IPS-20b (cell line): ENCODE data around the gene PARP12.

Source experiments
- H3K27ac ChIP-seq: one replicate; pipeline ENCODE4 v1.5.1; 2013; ENCODE audit warnings: low read length
- H3K27me3 ChIP-seq: 2 replicates; pipeline ENCODE4 v1.6.1; 2013; ENCODE audit warnings: mild to moderate bottlenecking, low read length, inconsistent platforms; ENCODE audit not compliant: insufficient read depth
- H3K36me3 ChIP-seq: 2 replicates; pipeline ENCODE4 v1.6.1; 2013; ENCODE audit warnings: low read depth, mild to moderate bottlenecking, inconsistent platforms, low read length, moderate library complexity; ENCODE audit not compliant: insufficient read depth
- H3K4me1 ChIP-seq: 2 replicates; pipeline ENCODE4 v1.6.1; 2013; ENCODE audit warnings: mild to moderate bottlenecking, control low read depth, inconsistent platforms, low read length, moderate library complexity; ENCODE audit not compliant: insufficient read depth
- H3K4me3 ChIP-seq: 2 replicates; pipeline ENCODE4 v1.5.1; 2013; ENCODE audit warnings: mild to moderate bottlenecking, low read length, inconsistent platforms
- H3K9ac ChIP-seq: 2 replicates; pipeline ENCODE4 v1.6.1; 2013; ENCODE audit warnings: low read depth, mild to moderate bottlenecking, inconsistent platforms, low read length, moderate library complexity
- H3K9me3 ChIP-seq: 2 replicates; pipeline ENCODE4 v1.6.1; 2013; ENCODE audit warnings: mild to moderate bottlenecking, low read depth, low read length, inconsistent platforms; ENCODE audit not compliant: insufficient read depth

Gene PARP12

GRCh38 chr7:140045697-140046096 lies 17.1 kb downstream of the PARP12 start:
- H3K9me3 ChIP-seq = no peaks in the 10 kb centered on the region
- H3K9ac ChIP-seq = no peak overlapping the region
- H3K27me3 ChIP-seq = no peaks in the 10 kb centered on the region
- no peak overlapping the region for H3K4me3 ChIP-seq
- H3K36me3 ChIP-seq = no peaks in the 10 kb centered on the region; the same call in 1 of the 2 replicates
- H3K27ac ChIP-seq = no peak overlapping the region
- no peaks in the 10 kb centered on the region for H3K4me1 ChIP-seq

GRCh38 chr7:140044251-140044650 lies 18.5 kb downstream of the PARP12 start:
- no peak overlapping the region for H3K9ac ChIP-seq
- no peak overlapping the region for H3K4me3 ChIP-seq
- H3K4me1 ChIP-seq = no peaks in the 10 kb centered on the region
- no peaks in the 10 kb centered on the region for H3K9me3 ChIP-seq
- H3K36me3 ChIP-seq = no peaks in the 10 kb centered on the region; the same call in 1 of the 2 replicates
- no peak overlapping the region for H3K27ac ChIP-seq
- H3K27me3 ChIP-seq = no peaks in the 10 kb centered on the region

GRCh38 chr7:140042386-140042670 lies 20.4 kb downstream of the PARP12 start:
- no peak overlapping the region for H3K27ac ChIP-seq
- no peak overlapping the region for H3K4me3 ChIP-seq
- no peaks in the 10 kb centered on the region for H3K9me3 ChIP-seq
- no peak overlapping the region for H3K9ac ChIP-seq
- no peaks in the 10 kb centered on the region for H3K4me1 ChIP-seq
- no peaks in the 10 kb centered on the region; the same call in 1 of the 2 replicates for H3K36me3 ChIP-seq
- no peaks in the 10 kb centered on the region for H3K27me3 ChIP-seq

DNA sequence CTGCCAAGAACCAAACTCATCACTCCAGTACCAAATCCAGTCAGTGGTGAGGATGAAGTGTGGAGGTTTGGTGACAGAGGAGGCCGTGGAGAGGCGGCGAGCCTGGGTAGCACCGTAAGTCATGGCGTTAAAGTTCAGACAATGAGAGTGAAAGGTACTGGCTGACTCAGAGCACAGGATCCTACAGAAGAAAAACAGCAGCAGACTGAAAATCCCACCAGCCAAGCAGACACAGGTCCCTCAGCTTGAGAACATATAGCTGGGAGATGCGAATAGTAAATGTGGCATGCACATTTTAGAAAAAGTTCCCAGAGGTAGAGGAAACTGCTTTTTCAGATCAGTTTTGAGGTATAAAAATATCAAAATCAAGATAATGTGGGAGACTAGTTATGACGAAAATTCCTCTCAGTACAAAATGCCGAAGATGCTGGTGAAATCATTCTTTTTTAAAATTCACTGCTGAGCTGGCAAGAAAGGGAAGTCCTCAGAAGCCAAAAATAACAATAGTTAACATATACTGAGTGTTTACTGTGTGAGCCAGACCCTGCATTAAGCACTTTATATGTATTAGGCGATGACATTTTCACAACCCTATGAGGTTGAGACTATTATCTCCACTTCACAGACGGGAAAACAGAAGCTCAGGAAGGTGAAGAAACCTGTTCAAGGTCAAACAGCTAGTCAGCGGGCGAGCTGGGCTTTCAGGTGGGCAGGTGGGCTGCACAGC lies 20.9 kb downstream of the PARP12 start:
- no peaks in the 10 kb centered on the region for H3K4me1 ChIP-seq
- no peaks in the 10 kb centered on the region; the same call in 1 of the 2 replicates for H3K36me3 ChIP-seq
- H3K4me3 ChIP-seq = no peak overlapping the region
- no peak overlapping the region for H3K9ac ChIP-seq
- H3K27ac ChIP-seq = no peak overlapping the region
- no peaks in the 10 kb centered on the region for H3K27me3 ChIP-seq
- no peaks in the 10 kb centered on the region for H3K9me3 ChIP-seq

DNA sequence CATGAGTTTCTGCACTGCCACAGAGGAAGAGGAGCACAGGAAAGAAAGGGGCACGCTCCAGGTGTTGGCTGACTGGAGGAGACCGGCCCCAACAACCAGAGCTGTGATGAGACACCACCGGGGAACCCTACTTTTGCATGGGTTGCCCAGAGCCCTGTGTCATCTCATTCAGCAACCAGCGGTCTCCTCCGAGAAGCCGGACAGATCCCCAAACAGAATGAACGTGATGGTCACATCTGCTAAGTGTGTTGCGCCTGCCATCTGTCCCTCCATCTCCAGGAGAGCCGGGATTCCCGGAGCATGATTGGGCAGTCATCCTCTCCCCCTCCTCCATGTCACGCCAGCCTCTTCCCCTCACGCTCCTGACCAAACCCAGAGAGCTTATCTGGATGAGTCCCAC lies 22.9 kb downstream of the PARP12 start:
- no peaks in the 10 kb centered on the region for H3K27me3 ChIP-seq
- no peaks in the 10 kb centered on the region for H3K9me3 ChIP-seq
- no peak overlapping the region for H3K27ac ChIP-seq
- H3K4me3 ChIP-seq = no peak overlapping the region
- H3K9ac ChIP-seq = no peak overlapping the region
- H3K4me1 ChIP-seq = no peaks in the 10 kb centered on the region
- no peaks in the 10 kb centered on the region; the same call in 1 of the 2 replicates for H3K36me3 ChIP-seq

GRCh38 chr7:140039066-140039465 lies 23.7 kb downstream of the PARP12 start:
- Histone ChIP-seq H3K4me3 (no peak overlapping the region), H3K27me3 (no peaks in the 10 kb centered on the region), H3K9me3 (no peaks in the 10 kb centered on the region), H3K4me1 (no peaks in the 10 kb centered on the region), H3K27ac (no peak overlapping the region), H3K36me3 (no peaks in the 10 kb centered on the region; the same call in 1 of the 2 replicates), H3K9ac (no peak overlapping the region)

- Histone ChIP-seq H3K27me3 (no peaks in the 10 kb centered on the region), H3K36me3 (no peaks in the 10 kb centered on the region; the same call in 1 of the 2 replicates), H3K4me1 (no peaks in the 10 kb centered on the region), H3K9ac (no peak overlapping the region), H3K4me3 (no peak overlapping the region), H3K9me3 (no peaks in the 10 kb centered on the region), H3K27ac (no peak overlapping the region)
Measured at GRCh38 chr7:140036224-140036962, 26.4 kb downstream of the PARP12 start.

DNA sequence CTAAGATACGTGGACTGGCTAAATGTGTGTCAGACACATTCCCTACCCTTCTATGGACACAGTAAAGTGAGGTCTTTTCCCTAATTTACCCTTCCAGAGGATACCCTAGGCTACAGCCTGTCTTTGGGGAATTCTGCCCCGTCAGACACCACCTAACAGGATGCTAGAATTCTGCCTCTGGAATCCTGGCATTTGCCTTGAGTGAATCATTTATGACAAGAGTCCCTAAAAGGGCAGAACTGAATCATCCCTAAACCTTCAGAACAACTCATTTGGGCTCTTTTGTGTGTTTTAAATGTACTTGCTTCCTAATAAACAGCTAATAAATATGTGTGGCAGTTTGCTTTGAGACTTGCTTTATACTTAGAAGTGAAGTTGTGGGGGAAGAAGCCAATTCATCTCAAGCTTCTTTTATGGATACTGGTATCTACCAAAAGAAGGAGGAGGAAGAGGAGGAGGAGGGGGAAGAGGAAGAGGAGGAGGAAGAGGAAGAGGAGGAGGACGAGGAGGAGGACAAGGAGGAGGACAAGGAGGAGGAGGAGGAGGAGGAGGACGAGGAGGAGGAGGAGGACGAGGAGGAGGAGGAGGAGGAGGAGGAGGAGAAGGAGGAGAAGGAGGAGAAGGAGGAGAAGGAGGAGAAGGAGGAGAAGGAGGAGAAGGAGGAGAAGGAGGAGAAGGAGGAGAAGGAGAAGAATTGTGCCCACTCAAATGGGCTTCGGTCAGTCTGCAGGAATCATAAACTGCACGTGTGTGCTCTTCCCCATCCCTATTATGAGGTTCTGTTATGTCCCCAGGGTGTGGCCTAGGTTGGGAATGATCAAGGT lies 27.1 kb downstream of the PARP12 start:
- H3K9ac ChIP-seq = no peak overlapping the region
- H3K4me3 ChIP-seq = no peak overlapping the region
- no peaks in the 10 kb centered on the region for H3K4me1 ChIP-seq
- H3K27me3 ChIP-seq = no peaks in the 10 kb centered on the region
- no peaks in the 10 kb centered on the region for H3K36me3 ChIP-seq
- no peaks in the 10 kb centered on the region for H3K9me3 ChIP-seq
- H3K27ac ChIP-seq = no peak overlapping the region

- Histone ChIP-seq H3K9ac (no peak overlapping the region), H3K36me3 (no peaks in the 10 kb centered on the region), H3K9me3 (no peaks in the 10 kb centered on the region), H3K27me3 (no peaks in the 10 kb centered on the region), H3K27ac (no peak overlapping the region), H3K4me1 (no peaks in the 10 kb centered on the region), H3K4me3 (no peak overlapping the region)
Measured at GRCh38 chr7:140034421-140034820, 28.3 kb downstream of the PARP12 start.

DNA sequence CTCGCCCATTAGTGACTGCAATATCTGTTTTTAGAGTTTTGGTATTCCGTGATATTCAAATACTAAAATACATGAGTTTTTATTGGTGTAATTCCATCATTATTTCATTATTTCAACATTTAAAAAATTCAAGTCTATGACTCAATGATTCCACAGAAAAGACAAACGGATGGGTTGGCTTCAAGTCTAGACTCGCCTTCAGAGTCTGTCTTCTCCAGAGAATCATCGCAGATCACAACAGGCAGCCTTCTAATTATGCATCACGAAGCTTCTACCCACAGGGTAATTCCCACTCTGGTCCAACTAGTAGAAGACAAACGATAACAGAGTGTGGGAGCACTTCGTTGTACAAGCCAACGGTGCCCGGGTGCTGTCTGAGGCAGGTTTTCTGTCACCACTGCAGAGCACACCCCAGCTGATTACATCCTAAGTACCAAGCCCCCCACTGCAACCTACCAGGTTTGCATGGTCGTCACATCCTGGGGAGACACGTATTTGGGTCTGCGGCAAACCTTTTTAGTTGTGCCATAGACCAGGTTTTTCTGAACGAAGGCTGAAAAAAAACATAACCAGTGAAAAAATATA lies 28.9 kb downstream of the PARP12 start:
- Histone ChIP-seq H3K36me3 (no peaks in the 10 kb centered on the region), H3K9me3 (no peaks in the 10 kb centered on the region), H3K27me3 (no peaks in the 10 kb centered on the region), H3K4me1 (no peaks in the 10 kb centered on the region), H3K27ac (no peak overlapping the region), H3K9ac (no peak overlapping the region), H3K4me3 (no peak overlapping the region)

GRCh38 chr7:140033036-140033435 lies 29.7 kb downstream of the PARP12 start:
- H3K4me1 ChIP-seq = no peaks in the 10 kb centered on the region
- no peaks in the 10 kb centered on the region for H3K9me3 ChIP-seq

More at GRCh38 chr7:140033036-140033435, 29.7 kb downstream of the PARP12 start:
- no peak overlapping the region for H3K9ac ChIP-seq
- no peaks in the 10 kb centered on the region for H3K36me3 ChIP-seq
- H3K4me3 ChIP-seq = no peak overlapping the region
- H3K27me3 ChIP-seq = no peaks in the 10 kb centered on the region
- H3K27ac ChIP-seq = no peak overlapping the region
